GM18520 (cell line): Measurements from ENCODE around the gene ADRA2C.

ENCODE experiments used
- ATAC-seq: cut with Tn5 transposase; IDR thresholded peaks from one replicate; pipeline ENCODE4 v1.9.1; 2021; ENCODE audit not compliant: unreplicated experiment

The ADRA2C gene

DNA sequence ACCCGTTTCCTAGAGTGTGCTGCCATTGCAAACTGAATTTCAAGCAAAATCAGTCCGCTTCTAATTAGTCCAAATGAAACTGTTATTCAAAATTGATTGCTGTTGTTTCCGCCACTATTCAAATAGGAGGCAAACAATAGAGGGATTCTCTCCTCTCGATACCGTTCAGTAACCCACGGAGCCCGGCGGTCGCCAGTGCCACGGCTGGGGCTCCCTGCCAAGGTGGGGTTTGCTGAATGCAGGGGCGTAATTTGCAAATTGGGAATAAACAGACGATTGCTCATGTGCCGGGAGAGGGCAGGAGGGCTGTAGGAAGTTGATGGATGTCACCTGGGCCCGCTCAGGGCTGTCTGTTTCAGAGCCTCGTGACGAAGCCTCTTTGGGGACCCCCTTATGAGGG lies 8.8 kb downstream of the ADRA2C start:
- ATAC-seq = no peak

DNA sequence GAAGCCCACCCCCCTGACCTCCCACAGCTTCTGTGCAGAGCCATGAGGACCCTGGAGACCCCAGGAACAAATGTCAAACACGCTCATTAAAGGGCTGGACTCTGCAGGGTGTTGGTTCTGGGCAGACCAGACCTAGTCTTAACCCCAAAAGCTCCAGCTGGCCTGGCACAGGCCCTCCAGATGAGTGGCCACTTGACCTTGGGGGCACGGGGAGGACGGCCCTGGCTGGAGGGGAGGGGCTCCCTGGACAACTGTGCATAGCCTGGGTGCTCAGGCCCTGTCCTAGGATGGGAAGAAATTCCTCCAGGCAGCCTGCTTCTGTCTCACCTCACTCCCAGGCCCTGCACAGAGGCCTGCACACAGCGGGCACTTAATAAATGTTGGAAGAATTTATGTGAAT lies 9.4 kb downstream of the ADRA2C start:
- ATAC-seq = no peak

DNA sequence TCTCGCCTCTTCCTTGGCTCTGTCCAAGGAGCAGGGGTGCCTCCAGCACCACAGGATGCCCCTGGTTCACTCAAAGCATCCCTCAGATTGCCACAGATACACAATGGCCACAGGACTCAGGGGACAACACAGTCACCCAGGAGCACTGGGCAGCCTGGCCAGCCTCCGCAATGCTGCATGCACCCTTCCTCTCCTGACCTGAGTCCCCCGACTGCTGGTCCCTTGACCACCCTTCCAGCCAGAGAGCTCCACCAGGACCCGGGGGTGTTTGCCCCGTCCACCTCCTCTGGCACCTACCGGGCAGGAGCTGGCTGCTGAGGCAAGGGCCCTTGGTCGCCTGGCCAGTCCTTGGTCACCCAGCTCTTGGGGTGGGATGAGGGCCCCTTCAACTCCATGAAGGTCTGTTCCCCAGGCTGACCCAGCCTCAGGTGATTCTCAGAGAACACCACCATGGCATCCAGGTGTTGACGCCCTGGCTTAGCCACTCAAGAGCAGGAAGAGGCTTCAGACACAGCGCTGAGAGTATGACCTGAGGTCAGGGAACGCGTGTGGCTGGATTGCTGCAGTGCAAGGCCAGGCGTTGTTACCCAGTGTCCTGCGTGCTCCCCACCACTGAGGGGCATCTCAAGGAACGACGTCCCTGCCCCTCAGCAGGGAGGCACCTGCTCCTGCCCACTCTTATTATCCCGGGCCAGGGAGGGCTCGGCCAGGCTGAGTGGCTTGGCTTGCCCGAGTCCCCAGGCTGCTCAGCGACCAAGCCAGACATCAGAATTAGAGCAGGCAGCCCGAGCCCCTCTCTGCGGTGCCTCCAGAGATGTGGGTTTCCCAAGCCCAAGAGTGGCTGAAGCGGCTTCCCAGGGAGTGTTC lies 10.2 kb downstream of the ADRA2C start:
- no peak for ATAC-seq

DNA sequence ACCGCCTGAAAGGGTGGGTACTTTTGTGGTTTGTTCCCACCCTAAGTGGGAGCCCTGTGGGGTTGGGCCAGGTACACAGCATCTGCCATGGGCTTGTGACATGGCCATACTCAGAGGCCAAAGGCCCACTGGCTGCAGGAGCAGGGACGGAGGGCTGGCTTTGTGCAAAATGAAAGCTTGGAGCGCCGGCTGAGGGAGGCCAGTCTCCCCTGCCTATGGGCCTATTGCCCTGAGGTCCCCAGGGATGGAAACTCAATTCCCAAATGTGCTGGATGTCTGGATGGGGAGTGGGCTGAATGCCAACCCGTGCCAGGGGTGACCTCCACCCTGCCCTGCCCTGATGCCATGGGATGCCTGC lies 10.8 kb downstream of the ADRA2C start:
- ATAC-seq = no peak

DNA sequence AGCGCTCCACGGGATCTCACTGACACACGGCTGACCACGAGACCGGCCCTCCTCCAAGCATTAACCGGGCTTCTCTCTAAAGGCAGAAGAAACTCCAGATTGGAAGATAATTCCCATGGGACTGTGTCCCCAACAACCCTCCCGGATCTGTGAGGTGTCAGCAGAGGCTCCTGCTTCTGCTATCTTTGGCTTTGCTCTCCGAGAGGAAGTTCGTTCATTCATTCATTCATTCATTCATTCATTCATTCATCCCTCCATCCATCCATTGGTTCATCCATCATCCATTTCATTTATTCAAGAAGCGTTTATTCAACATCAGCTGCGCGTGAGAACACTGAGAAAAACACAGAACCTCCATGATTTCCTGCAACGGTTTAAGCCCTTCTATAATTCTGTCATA lies 11.5 kb downstream of the ADRA2C start:
- no peak for ATAC-seq

DNA sequence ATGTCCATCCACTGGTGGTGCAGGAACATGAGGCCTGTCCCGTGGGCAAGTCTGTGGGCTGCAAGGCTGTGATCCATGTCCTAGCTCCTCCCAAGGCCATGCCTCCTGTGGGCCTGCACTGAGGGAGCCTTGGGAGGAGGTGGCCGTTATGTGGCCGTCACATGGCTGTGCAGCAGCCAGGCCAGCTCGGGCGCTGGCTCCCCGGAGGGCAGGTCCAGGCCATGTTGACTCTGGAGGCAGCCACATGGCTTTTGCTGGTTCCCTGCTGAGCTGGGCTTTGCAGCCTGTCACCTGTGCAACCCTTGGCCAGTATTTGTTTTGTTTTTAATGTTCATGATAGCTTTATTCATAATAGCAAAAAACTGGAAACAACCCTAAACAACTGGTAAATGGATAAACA lies 13.3 kb downstream of the ADRA2C start:
- ATAC-seq = no peak

DNA sequence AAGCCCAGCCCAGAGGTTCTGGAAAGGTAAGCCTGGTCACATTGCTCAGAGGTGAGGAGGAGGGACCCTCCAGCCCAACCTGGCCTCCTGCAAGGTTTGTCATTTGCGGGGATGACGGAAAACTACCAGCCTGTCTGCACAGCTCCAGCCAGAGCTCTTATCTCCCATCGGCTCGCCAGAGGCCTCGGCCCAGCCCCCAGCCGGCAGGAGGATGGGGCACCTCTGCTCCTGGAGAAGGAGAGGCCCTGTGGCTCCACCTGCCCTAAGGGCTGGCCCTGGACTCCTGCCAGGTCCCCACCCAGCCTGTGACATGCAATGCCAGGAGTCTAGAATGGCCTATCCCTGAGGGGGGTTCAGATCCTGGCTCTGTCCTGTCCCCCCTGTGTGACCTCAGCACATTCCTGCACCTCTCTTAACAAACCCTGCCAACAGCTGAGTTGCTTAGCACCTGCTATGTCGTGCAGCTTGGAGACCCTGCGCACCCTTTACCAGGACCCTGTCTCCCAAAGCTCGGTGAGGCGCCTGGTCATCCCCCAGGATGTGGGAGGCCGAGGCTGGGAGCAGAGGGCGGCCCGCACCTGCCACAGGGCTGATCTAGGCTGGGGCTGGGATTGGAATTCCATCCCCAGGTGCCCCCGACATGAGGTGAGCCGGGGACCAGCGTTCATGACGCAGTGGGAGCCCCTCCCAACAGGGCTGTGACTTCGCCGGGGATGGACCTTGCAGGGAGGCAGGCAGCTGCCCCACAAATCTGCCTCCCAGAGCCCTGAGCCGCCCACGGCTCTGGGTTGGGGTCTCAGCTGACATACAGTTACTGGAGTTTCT lies 14.4 kb downstream of the ADRA2C start:
- no peak for ATAC-seq

DNA sequence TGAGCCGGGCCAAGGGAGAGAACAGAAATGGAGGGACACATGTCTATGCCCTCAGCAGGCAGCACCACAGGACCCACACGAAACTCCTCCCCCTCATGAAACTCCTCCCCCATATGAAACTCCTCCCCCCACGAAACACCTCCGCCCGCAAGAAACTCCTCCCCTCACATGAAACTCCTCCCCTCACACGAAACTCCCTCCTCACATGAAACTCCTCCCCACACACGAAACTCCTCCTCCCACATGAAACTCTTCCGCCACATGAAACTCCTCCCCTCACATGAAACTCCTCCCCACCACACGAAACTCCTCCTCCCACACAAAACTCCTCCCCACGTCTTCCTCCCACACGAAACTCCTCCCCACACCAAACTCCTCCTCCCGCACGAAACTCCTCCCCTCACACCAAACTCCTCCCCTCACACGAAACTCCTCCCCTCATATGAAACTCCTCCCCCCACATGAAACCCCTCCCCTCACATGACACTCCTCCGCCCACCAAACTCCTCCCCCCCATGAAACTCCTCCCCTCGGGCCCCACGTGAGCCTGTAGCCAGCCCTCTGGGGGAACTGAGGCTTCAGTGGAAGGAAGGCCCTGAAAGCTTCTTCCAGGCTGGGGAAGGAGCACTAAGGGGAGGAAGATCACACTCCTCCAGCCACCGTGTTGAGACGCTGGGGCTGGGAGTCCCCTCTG lies 15.2 kb downstream of the ADRA2C start:
- no peak for ATAC-seq

DNA sequence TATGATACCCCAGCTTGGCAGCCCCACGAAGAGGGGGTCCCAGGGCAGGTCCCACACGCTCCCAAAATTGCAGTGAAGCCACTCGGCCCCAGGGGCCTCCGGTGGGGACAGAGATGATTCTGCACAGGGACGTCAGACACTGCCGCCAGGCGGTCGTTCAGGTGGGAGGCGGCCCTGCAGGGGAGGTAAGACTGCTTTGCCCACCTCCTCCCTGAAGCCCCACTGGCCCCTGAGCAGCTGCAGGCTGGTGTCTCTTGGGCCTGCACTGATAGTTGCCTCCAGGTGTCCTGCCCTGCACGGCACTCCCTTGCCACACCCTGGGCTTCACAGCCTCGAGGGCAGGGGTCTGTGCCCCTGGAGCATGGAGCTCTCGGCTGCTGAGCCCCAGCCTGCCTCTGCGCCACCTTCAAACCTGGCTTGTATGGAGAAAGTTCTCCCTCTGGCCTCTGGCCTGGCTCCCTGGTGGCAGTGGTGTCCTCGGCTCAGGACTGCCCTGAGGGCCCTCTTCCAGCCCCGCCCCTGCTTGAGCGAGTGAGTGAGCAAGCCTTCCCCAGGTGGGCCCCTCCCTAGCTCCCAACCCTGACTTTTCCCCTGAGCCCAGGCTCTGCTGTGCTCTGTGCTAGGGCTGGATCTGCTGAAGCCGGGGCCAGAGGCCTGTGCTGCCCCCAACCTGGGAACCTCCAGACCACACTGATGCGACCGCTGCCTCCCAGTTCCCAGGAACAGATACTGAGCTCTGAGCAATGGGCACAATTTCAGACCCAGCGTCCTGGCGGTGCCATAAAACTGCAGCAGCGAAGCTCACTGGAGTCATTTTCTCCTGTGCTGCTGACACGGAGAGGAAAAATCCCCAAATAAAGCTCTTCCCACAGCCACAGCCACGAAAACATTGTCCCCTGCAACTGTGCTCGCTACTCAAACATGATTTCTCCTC lies 16.1 kb downstream of the ADRA2C start:
- no peak for ATAC-seq

DNA sequence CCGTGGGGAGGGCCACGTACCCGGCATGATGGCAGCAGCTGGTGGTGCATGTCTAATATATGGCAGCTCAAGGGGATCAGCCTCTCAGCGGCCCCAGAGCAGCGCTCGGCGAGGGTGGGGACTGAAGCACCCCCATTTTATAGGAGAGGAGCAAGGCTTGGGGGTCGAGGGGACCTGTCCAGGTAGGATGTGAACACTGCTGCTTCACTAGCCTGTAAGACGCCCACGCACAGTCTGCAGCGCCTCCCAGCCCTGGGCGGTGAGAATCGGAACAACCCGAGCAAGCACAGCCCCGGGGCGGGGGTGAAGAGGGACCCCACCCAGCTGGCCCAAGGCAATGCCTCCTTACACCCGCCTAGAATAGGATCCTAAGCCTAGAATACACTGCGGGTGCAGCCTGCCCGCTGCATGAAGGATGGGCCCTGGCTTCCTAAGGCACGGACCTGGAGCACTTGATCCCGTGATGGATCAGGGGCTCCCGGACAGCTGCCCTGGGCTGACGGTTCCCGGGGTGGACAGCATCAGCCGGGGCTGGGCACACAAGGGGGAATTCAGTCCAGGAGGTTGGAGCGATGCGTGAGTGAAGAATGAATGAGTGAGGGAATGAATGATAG lies 17.6 kb downstream of the ADRA2C start:
- ATAC-seq = no peak

DNA sequence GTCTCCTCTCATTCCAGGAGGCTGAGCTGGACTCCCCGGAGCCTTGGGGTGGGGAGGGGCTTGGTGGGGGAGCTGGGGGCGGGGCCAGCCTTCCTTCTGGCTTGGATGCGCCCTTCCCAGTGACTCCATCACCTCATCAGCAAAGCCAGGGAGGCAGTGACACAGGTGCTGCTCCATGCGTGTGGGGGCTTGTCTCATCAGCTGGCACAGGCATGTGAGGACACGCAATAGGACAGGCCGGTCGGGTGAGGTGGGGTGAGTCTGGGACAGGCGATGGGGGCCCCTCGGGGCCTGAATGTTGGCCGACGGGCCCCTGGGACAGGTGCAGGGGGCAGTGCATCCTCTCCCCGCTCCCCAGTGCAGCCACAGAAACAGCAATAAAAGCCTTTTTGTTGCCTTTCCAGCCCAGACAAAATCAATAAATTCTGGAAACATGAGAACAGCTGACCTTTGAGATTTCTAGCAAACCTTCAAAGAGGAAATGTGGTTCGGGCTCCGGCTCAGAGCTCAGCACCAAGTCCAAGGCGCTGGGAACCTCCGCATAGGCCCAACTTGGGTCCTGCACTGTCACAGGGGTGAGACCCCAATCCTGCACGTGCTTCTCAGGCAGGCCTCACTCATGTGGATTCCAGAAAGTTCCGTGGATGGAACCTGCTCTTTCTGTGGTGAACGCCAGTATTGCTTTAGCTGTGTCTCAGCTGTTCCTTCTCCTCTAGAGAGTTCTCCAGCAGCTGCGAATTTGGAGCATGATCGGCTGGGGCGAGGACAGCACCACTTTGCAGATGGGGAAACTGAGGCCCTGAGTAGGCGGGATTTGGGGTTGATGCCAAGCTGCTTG lies 18.5 kb downstream of the ADRA2C start:
- ATAC-seq = no peak

DNA sequence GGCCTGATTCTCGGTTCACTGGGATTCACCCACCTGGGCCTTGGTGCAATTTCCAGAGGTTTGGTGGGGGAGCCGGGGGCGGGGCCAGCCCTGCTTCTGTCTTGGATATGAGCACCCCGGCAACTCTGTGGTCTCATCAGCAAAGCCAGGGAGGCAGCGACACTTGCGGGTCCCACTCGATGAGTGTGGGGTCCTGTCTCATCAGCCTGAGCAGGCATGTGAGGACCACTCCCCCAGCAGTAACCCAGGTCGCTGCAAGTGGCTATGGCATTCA lies 19.0 kb downstream of the ADRA2C start:
- no peak for ATAC-seq

DNA sequence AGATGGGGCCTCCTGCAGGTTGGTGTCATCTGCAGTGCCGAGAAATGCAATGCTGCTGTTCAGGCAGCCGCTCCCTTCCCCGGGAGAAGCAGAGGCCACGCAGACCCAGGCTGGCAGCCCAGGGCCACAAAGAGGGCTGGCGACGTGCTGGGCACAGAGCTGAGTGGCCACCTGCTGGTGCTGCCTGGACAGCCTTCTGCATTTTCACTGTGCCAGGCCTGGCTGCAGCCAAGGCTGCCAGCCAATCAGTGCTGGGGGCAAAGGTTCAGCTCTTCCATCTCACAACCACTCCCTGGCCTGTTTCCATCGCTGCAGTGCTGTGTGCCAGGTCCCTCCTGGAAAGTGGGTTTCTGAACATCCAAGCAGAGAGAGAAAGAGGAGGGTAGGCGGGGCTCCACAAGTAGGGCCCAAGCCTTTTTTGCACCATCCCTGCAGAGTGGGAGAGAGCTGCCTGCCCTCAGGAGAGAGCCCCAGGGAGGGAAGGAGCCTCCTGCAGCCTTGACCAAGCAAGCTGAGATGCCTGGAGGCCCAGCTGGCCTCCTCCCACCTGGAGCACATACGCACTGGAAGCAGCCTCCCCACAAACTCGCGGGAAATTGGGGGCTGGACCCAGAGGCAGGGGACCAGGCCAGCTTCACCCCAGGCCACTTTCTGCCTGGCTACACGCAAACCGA lies 20.1 kb downstream of the ADRA2C start:
- ATAC-seq = no peak

DNA sequence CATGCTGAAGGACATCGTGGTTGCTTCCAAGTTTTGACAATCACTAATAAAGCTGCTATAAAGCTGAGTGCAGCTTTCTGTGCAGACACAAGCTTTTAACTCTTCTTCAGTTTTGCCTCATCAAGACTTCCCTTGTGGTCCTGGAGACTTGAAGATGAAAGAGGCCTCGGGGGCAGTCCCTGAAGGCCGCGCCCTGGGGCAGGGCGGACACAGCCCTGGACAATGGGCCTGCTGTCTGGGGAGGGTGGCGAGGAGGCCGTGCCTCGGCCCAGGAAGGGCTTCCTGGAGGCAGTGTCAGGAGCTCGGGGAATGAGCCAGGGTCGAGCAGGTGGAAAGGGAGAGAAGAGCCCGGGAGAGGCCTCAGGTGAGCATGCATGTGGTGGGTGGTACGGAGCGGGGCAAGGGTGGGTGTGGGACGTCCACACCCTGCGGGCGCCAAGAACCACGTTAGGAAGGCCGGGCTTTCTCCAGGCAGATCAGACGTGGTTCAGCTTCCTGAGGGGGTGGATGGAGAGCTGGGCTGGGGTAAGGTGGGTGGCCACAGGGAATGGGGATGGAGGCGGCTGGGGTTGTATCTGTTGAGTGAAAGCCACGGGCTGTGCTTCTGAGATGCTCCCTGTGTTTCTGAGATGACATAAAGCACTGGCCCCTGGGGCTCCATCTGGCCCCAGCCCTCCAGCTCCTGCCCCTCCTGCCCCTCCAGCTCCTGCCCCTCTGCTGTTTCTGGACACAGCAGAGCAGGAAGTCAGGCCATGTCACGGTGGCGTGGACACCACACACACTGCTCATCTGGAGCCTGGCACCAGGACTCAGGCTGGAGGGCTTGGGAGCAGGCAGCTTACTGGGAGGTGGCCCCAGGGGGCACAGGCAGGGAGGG lies 21.5 kb downstream of the ADRA2C start:
- no peak for ATAC-seq

DNA sequence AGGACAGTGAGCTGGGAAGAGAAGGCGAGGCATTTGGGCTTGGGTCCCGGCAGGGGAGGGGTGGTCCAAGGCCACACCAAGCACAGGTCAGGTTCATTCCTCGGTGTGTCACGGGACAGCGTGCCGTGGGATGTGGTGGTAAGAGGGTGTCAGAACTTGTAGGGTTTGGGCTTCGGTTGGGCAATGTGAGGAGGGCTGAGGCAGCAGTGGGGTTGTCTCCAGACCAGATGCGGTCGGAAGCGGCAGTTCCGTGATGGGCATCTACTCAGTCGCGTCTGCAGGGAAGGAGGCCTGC lies 22.1 kb downstream of the ADRA2C start:
- ATAC-seq = no peak

DNA sequence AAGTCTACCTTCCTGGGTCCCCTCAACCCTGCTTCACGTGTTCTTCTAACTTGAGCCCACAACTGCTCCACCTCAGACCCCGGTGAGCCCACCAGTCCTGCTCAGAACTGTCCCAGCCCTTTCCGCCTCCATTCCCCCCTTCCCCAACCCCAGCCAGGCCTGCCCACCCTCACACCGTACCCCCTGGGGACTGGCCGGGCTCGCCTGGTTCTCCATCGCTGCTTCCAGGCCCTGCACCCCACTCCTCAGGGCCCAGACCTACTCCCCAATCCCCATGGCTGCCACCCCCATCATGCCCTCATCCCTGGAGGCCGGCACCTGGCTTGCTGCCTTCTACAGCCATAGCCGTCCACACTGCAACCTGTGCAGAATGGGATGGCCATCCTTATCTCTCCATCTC lies 23.4 kb downstream of the ADRA2C start:
- no peak for ATAC-seq

DNA sequence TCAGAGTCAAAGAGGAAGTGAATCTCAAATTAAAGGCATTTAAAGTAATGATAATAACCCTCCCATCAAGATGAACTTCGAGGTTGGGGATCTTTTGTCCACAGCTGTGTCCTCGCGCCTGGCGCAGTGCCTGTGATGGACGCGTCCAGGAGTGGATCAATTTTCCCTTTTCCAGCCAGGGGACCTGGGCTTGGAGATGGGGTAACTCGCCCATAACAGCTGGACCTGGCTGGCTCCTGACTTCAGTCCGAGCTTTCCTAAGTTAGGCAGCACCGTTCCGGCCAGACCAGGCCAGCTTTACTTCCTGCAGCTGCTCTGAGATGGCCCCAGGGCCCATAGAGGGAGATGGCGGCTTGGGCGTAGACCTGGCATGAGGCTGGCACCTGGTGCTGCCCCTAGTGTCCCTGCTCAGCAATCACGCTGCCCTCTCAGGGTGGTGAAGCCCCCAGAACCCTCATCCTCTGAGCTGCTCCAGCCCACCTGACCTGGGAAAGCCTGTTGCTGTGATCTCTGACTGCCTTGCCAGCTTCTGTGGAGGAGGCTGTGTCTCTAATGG lies 23.9 kb downstream of the ADRA2C start:
- ATAC-seq = no peak

DNA sequence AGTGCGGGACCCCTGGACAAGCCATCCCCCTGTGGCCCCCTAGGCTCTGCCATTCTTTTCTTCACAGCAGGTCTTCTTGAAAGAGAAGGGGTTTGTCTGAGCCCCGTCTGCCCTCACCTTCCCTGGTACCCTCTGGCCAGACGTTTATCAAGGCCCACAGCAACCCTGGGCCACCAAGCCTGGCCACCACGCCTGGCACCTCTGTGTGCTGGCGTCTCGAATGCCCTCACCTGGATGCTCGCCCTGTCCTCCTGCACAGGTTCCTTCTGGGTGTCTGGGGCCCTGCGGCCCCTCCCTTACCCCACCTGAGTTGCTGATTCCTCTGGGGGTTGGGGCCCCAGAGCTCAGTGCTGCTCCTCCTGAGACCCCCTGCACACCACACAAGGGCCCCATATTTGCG lies 25.1 kb downstream of the ADRA2C start:
- no peak for ATAC-seq
